Lower leg skin (tissue), 3 donors: ENCODE results near the gene RAP1A.

Experiments used
- POLR2A ChIP-seq, 2 donors: fragments of 450-650 bp; IDR thresholded peaks; one replicate each; pipeline ENCODE4 v1.6.1; 2016 to 2017; ENCODE audit warnings: antibody characterized with exemption in 2 of 2, mild to moderate bottlenecking in 1 of 2, moderate library complexity in 1 of 2
- TF ChIP-seq, protein P1 (sequence below), 3 donors: fragments of 450-650 bp; IDR thresholded peaks; one replicate each; pipeline ENCODE4 v1.5.1; 2016; ENCODE audit warnings: antibody characterized with exemption in 3 of 3, mild to moderate bottlenecking in 3 of 3, moderate library complexity in 2 of 3

- TF ChIP-seq, protein P1, sequence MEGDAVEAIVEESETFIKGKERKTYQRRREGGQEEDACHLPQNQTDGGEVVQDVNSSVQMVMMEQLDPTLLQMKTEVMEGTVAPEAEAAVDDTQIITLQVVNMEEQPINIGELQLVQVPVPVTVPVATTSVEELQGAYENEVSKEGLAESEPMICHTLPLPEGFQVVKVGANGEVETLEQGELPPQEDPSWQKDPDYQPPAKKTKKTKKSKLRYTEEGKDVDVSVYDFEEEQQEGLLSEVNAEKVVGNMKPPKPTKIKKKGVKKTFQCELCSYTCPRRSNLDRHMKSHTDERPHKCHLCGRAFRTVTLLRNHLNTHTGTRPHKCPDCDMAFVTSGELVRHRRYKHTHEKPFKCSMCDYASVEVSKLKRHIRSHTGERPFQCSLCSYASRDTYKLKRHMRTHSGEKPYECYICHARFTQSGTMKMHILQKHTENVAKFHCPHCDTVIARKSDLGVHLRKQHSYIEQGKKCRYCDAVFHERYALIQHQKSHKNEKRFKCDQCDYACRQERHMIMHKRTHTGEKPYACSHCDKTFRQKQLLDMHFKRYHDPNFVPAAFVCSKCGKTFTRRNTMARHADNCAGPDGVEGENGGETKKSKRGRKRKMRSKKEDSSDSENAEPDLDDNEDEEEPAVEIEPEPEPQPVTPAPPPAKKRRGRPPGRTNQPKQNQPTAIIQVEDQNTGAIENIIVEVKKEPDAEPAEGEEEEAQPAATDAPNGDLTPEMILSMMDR (IDR thresholded peaks at IDR 0.05) = no peak
- no peak for TF ChIP-seq POLR2A (IDR thresholded peaks at IDR 0.05)
These were observed 31.9 kb upstream of the RAP1A start for GRCh38 chr1:111587509-111588174.
